Erythroblast (primary cell): ENCODE data around the gene TMEM269.

Source experiments
- DNase-seq, 2 experiments: peaks; one replicate each; lab custom pipeline; 2025; lab: John Stamatoyannopoulos, UW
- GATA1 ChIP-seq: IDR thresholded peaks from 2 replicates; pipeline ENCODE4 v1.6.1; 2011; ENCODE audit warnings: low read depth, mild to moderate bottlenecking, control low read depth, low read length, moderate library complexity
- POLR2A ChIP-seq: IDR thresholded peaks from 2 replicates; pipeline ENCODE4 v1.6.1; 2011; ENCODE audit warnings: mild to moderate bottlenecking, low read length

The TMEM269 gene

GRCh38 chr1:42774928-42775526 is 9.8 kb upstream of the TMEM269 start:
- no peak for TF ChIP-seq POLR2A
- no peak for TF ChIP-seq GATA1
- DNase-seq, result no peak

GRCh38 chr1:42776502-42776901 is 8.3 kb upstream of the TMEM269 start:
- DNase-seq, result no peak
- TF ChIP-seq GATA1 (no peak), POLR2A (no peak)

GRCh38 chr1:42777852-42778251 is 6.9 kb upstream of the TMEM269 start:
- TF ChIP-seq POLR2A (no peak), GATA1 (no peak)
- DNase-seq, result peak; percentile 68 to 84

- DNase-seq, result no peak
- no peak for TF ChIP-seq POLR2A
- TF ChIP-seq GATA1, result no peak
Observed at GRCh38 chr1:42779725-42780124, 5.1 kb upstream of the TMEM269 start.

GRCh38 chr1:42780176-42780575 is 4.6 kb upstream of the TMEM269 start:
- no peak for DNase-seq
- TF ChIP-seq GATA1, result no peak
- TF ChIP-seq POLR2A, result no peak

GRCh38 chr1:42783092-42783491 is 1.7 kb upstream of the TMEM269 start:
- DNase-seq, result no peak
- TF ChIP-seq POLR2A (no peak), GATA1 (no peak)

GRCh38 chr1:42784547-42784945 is 245 bp upstream of the TMEM269 start:
- TF ChIP-seq GATA1 (no peak), POLR2A (no peak)

GRCh38 chr1:42786097-42786496 is 1.3 kb downstream of the TMEM269 start:
- no peak for TF ChIP-seq POLR2A
- no peak for TF ChIP-seq GATA1
- no peak for DNase-seq

More at GRCh38 chr1:42784547-42784945, 245 bp upstream of the TMEM269 start:
- DNase-seq, result no peak

- TF ChIP-seq POLR2A (no peak), GATA1 (no peak)
- no peak for DNase-seq
Observed at GRCh38 chr1:42788021-42788420, 3.2 kb downstream of the TMEM269 start.

GRCh38 chr1:42793824-42794223 is 9.0 kb downstream of the TMEM269 start:
- no peak for TF ChIP-seq POLR2A
- no peak for TF ChIP-seq GATA1
- no peak for DNase-seq

- TF ChIP-seq POLR2A (no peak), GATA1 (no peak)
- no peak for DNase-seq
Observed at GRCh38 chr1:42797414-42797813, 12.6 kb downstream of the TMEM269 start.

GRCh38 chr1:42797979-42798378 is 13.2 kb downstream of the TMEM269 start:
- DNase-seq, result no peak

GRCh38 chr1:42801832-42802473 is 17.2 kb downstream of the TMEM269 start:
- DNase-seq, result no peak
- no peak for TF ChIP-seq POLR2A
- no peak for TF ChIP-seq GATA1

More at GRCh38 chr1:42797979-42798378, 13.2 kb downstream of the TMEM269 start:
- TF ChIP-seq POLR2A, result no peak
- no peak for TF ChIP-seq GATA1

- DNase-seq, result no peak
- no peak for TF ChIP-seq POLR2A
- TF ChIP-seq GATA1, result no peak
Observed at GRCh38 chr1:42806171-42806570, 21.4 kb downstream of the TMEM269 start.

GRCh38 chr1:42806593-42806992 is 21.8 kb downstream of the TMEM269 start:
- TF ChIP-seq GATA1 (no peak), POLR2A (no peak)

More at GRCh38 chr1:42806593-42806992, 21.8 kb downstream of the TMEM269 start:
- DNase-seq, result no peak
